Measurements from ENCODE around the gene CCL27. TPM values are rescaled to one million over a fixed set of nuclear protein-coding genes. Genes with fewer than 3 reads are reported as not detected.

Gene CCL27
- total RNA-seq, 2 experiments from 2014 or later, result not detected

- peaks cover 19% of the 10 kb centered on the region for H3K36me3 Mint-ChIP-seq (ENCODE audit: low read depth)
- POLR2A ChIA-PET, result interaction anchor here (1.1 to 3.8 kb wide), 3 partner anchors 13 to 68 kb away, joined by 3 to 19 read pairs (median 11); partner anchors contain the start of genes DCTN3 and RPP25L
- no peak overlapping the region for H3K4me3 Mint-ChIP-seq
- ATAC-seq, result no peak
- peaks cover 40% of the 10 kb centered on the region for H3K4me1 Mint-ChIP-seq (ENCODE audit: low read depth)
- H3K27ac Mint-ChIP-seq, result no peak overlapping the region
- DNase-seq, result no peak
- no peaks in the 10 kb centered on the region for H3K9me3 Mint-ChIP-seq (ENCODE audit: insufficient read depth)
- CTCF ChIA-PET, result interaction anchor here (0.7 to 9.0 kb wide), 20 partner anchors 11 to 355 kb away, joined by 3 to 171 read pairs (median 6); partner anchors contain the start of genes CCL27, DCTN3, DNAJB5 and ENHO
- peaks cover 12% of the 10 kb centered on the region for H3K27me3 Mint-ChIP-seq (ENCODE audit: low read depth)
Measured at GRCh38 chr9:34634551-34635248, 27.8 kb downstream of the CCL27 start.

- peak; percentile 22 for ATAC-seq
- Mint-ChIP-seq H3K36me3 (ENCODE audit: low read depth) (peaks cover 19% of the 10 kb centered on the region), H3K9me3 (ENCODE audit: insufficient read depth) (no peaks in the 10 kb centered on the region), H3K27ac (no peak overlapping the region), H3K4me1 (ENCODE audit: low read depth) (peaks cover 44% of the 10 kb centered on the region), H3K27me3 (ENCODE audit: low read depth) (peaks cover 19% of the 10 kb centered on the region), H3K4me3 (no peak overlapping the region)
- ChIA-PET CTCF (interaction anchor here (0.7 to 9.0 kb wide), 21 partner anchors 11 to 356 kb away, joined by 3 to 171 read pairs (median 5); partner anchors contain the start of genes CCL27, DCTN3, DNAJB5 and ENHO), POLR2A (interaction anchor here (1.1 to 3.8 kb wide), 3 partner anchors 13 to 69 kb away, joined by 3 to 19 read pairs (median 11); partner anchors contain the start of genes DCTN3 and RPP25L)
- peak; percentile 82 for DNase-seq
Measured at GRCh38 chr9:34633851-34634550, 28.5 kb downstream of the CCL27 start.

GRCh38 chr9:34633166-34633565, 29.3 kb downstream of the CCL27 start:
- CTCF ChIA-PET, result interaction anchor here (0.7 to 9.0 kb wide), 14 partner anchors 10 to 229 kb away, joined by 3 to 171 read pairs (median 7); partner anchors contain the start of genes CCL27, DCTN3, FAM219A and GALT
- Mint-ChIP-seq H3K4me1 (ENCODE audit: low read depth) (peaks cover 41% of the 10 kb centered on the region), H3K9me3 (ENCODE audit: insufficient read depth) (no peaks in the 10 kb centered on the region), H3K27ac (no peak overlapping the region), H3K4me3 (no peak overlapping the region), H3K36me3 (ENCODE audit: low read depth) (peaks cover 19% of the 10 kb centered on the region), H3K27me3 (ENCODE audit: low read depth) (peaks cover 24% of the 10 kb centered on the region)
- POLR2A ChIA-PET, result interaction anchor here (2.2 to 3.8 kb wide), 2 partner anchors 12 to 21 kb away, joined by 11 to 19 read pairs; partner anchors contain the start of genes DCTN3 and RPP25L
- DNase-seq (no peak), ATAC-seq (no peak)

- Mint-ChIP-seq H3K36me3 (ENCODE audit: low read depth) (peaks cover 8% of the 10 kb centered on the region), H3K27ac (no peak overlapping the region), H3K4me1 (ENCODE audit: low read depth) (peaks cover 24% of the 10 kb centered on the region), H3K9me3 (ENCODE audit: insufficient read depth) (no peaks in the 10 kb centered on the region), H3K27me3 (ENCODE audit: low read depth) (peaks cover 44% of the 10 kb centered on the region), H3K4me3 (no peak overlapping the region)
- ChIA-PET POLR2A (no interaction called here), CTCF (interaction anchor here (2.0 to 9.0 kb wide), 4 partner anchors 8 to 72 kb away, joined by 6 to 156 read pairs (median 70); partner anchors contain the start of genes DCTN3 and GALT)
- DNase-seq, result no peak
- no peak for ATAC-seq
Measured at GRCh38 chr9:34630402-34631154, 31.9 kb downstream of the CCL27 start.

- H3K27ac Mint-ChIP-seq, result no peak overlapping the region
- no peak for DNase-seq
- H3K27me3 Mint-ChIP-seq (ENCODE audit: low read depth), result peaks cover 53% of the 10 kb centered on the region
- no peak for ATAC-seq
- ChIA-PET POLR2A (interaction anchor here (0.6 to 1.3 kb wide), 2 partner anchors 9 to 17 kb away, joined by 3 to 8 read pairs; partner anchors contain the start of genes DCTN3 and RPP25L), CTCF (interaction anchor here (1.1 to 1.3 kb wide), 2 partner anchors 9 to 16 kb away, joined by 6 to 7 read pairs; partner anchors contain the start of gene DCTN3)
- H3K36me3 Mint-ChIP-seq (ENCODE audit: low read depth), result no peaks in the 10 kb centered on the region
- peak overlapping the region; percentile 47 for H3K4me3 Mint-ChIP-seq
- no peaks in the 10 kb centered on the region for H3K9me3 Mint-ChIP-seq (ENCODE audit: insufficient read depth)
- peaks cover 16% of the 10 kb centered on the region for H3K4me1 Mint-ChIP-seq (ENCODE audit: low read depth)
Measured at GRCh38 chr9:34629491-34629808, 33.0 kb downstream of the CCL27 start.

GRCh38 chr9:34628656-34629490, 33.6 kb downstream of the CCL27 start, which contains the start of gene ARID3C:
ARID3C (minus strand) TSS chr9:34629066; CDS start chr9:34628014, 1,052 bp downstream.
- peaks cover 58% of the 10 kb centered on the region for H3K27me3 Mint-ChIP-seq (ENCODE audit: low read depth)
- ATAC-seq, result peak; percentile 85
- no peaks in the 10 kb centered on the region for H3K36me3 Mint-ChIP-seq (ENCODE audit: low read depth)
- no peaks in the 10 kb centered on the region for H3K9me3 Mint-ChIP-seq (ENCODE audit: insufficient read depth)
- ChIA-PET CTCF (interaction anchor here (1.1 to 1.3 kb wide), 2 partner anchors 8 to 15 kb away, joined by 6 to 7 read pairs; partner anchors contain the start of gene DCTN3), POLR2A (interaction anchor here (1.3 kb wide), 1 partner anchor 9 kb away, joined by 8 read pairs; the partner anchor contains the start of gene DCTN3)
- peak; percentile 36 for DNase-seq
- H3K27ac Mint-ChIP-seq, result no peak within 1 kb of the TSS
- H3K4me3 Mint-ChIP-seq, result peak within 1 kb of the TSS; percentile 73
- H3K4me1 Mint-ChIP-seq (ENCODE audit: low read depth), result peaks cover 15% of the 10 kb centered on the region

GRCh38 chr9:34627716-34628655, 34.5 kb downstream of the CCL27 start:
- CTCF ChIA-PET, result no interaction called here
- Mint-ChIP-seq H3K27ac (no peak overlapping the region), H3K36me3 (ENCODE audit: low read depth) (peaks cover 2% of the 10 kb centered on the region), H3K4me1 (ENCODE audit: low read depth) (peaks cover 20% of the 10 kb centered on the region), H3K9me3 (ENCODE audit: insufficient read depth) (no peaks in the 10 kb centered on the region), H3K4me3 (peak overlapping the region; percentile 73), H3K27me3 (ENCODE audit: low read depth) (peaks cover 63% of the 10 kb centered on the region)
- DNase-seq (no peak), ATAC-seq (no peak)
- POLR2A ChIA-PET, result no interaction called here

- no peak overlapping the region for H3K4me3 Mint-ChIP-seq
- POLR2A ChIA-PET, result interaction anchor here (1.3 to 2.6 kb wide), 2 partner anchors 12 to 13 kb away, joined by 4 to 16 read pairs; partner anchors contain the start of gene SIGMAR1
- CTCF ChIA-PET, result interaction anchor here (1.1 to 7.6 kb wide), 3 partner anchors 10 to 22 kb away, joined by 3 to 131 read pairs (median 13); partner anchors contain the start of genes RPP25L and SIGMAR1
Measured at GRCh38 chr9:34625186-34625486, 37.3 kb downstream of the CCL27 start.

GRCh38 chr9:34624475-34625185, 37.8 kb downstream of the CCL27 start:
- Mint-ChIP-seq H3K4me3 (no peak overlapping the region), H3K36me3 (ENCODE audit: low read depth) (peaks cover 2% of the 10 kb centered on the region), H3K27ac (no peak overlapping the region), H3K4me1 (ENCODE audit: low read depth) (peaks cover 33% of the 10 kb centered on the region), H3K9me3 (ENCODE audit: insufficient read depth) (no peaks in the 10 kb centered on the region), H3K27me3 (ENCODE audit: low read depth) (peaks cover 63% of the 10 kb centered on the region)
- ChIA-PET POLR2A (interaction anchor here (2.6 kb wide), 1 partner anchor 13 kb away, joined by 16 read pairs; the partner anchor contains the start of gene SIGMAR1), CTCF (interaction anchor here (1.6 to 7.6 kb wide), 2 partner anchors 10 to 12 kb away, joined by 13 to 131 read pairs; partner anchors contain the start of genes RPP25L and SIGMAR1)
- DNase-seq, result no peak
- ATAC-seq, result no peak

More at GRCh38 chr9:34625186-34625486, 37.3 kb downstream of the CCL27 start:
- Mint-ChIP-seq H3K36me3 (ENCODE audit: low read depth) (peaks cover 2% of the 10 kb centered on the region), H3K27ac (no peak overlapping the region), H3K4me1 (ENCODE audit: low read depth) (peaks cover 31% of the 10 kb centered on the region), H3K9me3 (ENCODE audit: insufficient read depth) (no peaks in the 10 kb centered on the region), H3K27me3 (ENCODE audit: low read depth) (peaks cover 68% of the 10 kb centered on the region)
- DNase-seq (no peak), ATAC-seq (no peak)

Measured in activated CD8-positive, alpha-beta T cell treated with anti-CD3 and anti-CD28 coated beads, Interleukin-2, amount 10 ng/mL, durations not matched to agents 7 days and 5 days (primary cell).